BLaER1 treated with 17β-estradiol and CSF1 and Interleukin-3, amounts not matched to agents 10 nM and 100 nM (cell line): Measurements from ENCODE around the gene HDDC2.
A peak's percentile ranks its signal among the peaks of the same experiment; 100 is the strongest.

Experiments used
- H3K27ac ChIP-seq, 11 experiments: shearing (Covaris generic); formaldehyde crosslinking; 2 replicates each; pipeline ENCODE4 v1.8.1; 2022
- H3K27me3 ChIP-seq, 11 experiments: shearing (Covaris generic); formaldehyde crosslinking; 2 replicates each; pipeline ENCODE4 v1.8.1; 2022
- H3K36me3 ChIP-seq, 11 experiments: shearing (Covaris generic); formaldehyde crosslinking; 2 replicates each; pipeline ENCODE4 v1.8.1; 2022
- H3K4me1 ChIP-seq, 10 experiments: shearing (Covaris generic); formaldehyde crosslinking; 2 replicates each; pipeline ENCODE4 v1.8.1; 2022
- H3K4me2 ChIP-seq, 11 experiments: shearing (Covaris generic); formaldehyde crosslinking; 2 replicates each; pipeline ENCODE4 v1.8.1; 2022
- H3K4me3 ChIP-seq, 10 experiments: shearing (Covaris generic); formaldehyde crosslinking; 2 replicates each; pipeline ENCODE4 v1.8.1; 2022
- H3K9ac ChIP-seq, 11 experiments: shearing (Covaris generic); formaldehyde crosslinking; 2 replicates each; pipeline ENCODE4 v1.8.1; 2022
- H3K9me3 ChIP-seq, 11 experiments: shearing (Covaris generic); formaldehyde crosslinking; replicated peaks in 1 of 11; 2 replicates each; pipeline ENCODE4 v1.8.1; 2022
- H4K20me1 ChIP-seq, 11 experiments: shearing (Covaris generic); formaldehyde crosslinking; 2 replicates each; pipeline ENCODE4 v1.8.1; 2022
- Cebpa-rat ChIP-seq, 11 experiments: shearing (Covaris generic); IDR thresholded peaks; 2 replicates each; pipeline ENCODE4 v1.8.1; 2022

The HDDC2 gene

GRCh38 chr6:125337706-125338105 lies 35.9 kb upstream of the HDDC2 start:
- no peak for TF ChIP-seq Cebpa-rat (IDR thresholded peaks at IDR 0.05)
- Histone ChIP-seq H3K9ac (no peak overlapping the region), H4K20me1 (no peaks in the 10 kb centered on the region), H3K36me3 (no peaks in the 10 kb centered on the region), H3K4me1 (peaks cover 0 to 24% (median 16%) of the 10 kb centered on the region in 10 experiments; a peak in 13 of 20 replicates), H3K4me2 (no peak overlapping the region), H3K27me3 (no peaks in the 10 kb centered on the region), H3K27ac (no peak overlapping the region), H3K4me3 (no peak overlapping the region), H3K9me3 (peaks cover 10 to 33% (median 21%) of the 10 kb centered on the region in 11 experiments; a peak in 19 of 22 replicates)

GRCh38 chr6:125332664-125333063 lies 30.9 kb upstream of the HDDC2 start:
- no peak for TF ChIP-seq Cebpa-rat (IDR thresholded peaks at IDR 0.05)
- no peaks in the 10 kb centered on the region for H4K20me1 ChIP-seq
- peaks cover 0 to 14% (median 7%) of the 10 kb centered on the region in 10 experiments; a peak in 10 of 20 replicates for H3K4me1 ChIP-seq
- H3K9ac ChIP-seq = no peak overlapping the region
- H3K4me3 ChIP-seq = no peak overlapping the region
- H3K36me3 ChIP-seq = no peaks in the 10 kb centered on the region
- H3K9me3 ChIP-seq = peaks cover 7 to 20% (median 13%) of the 10 kb centered on the region in 11 experiments; a peak in 19 of 22 replicates
- H3K27me3 ChIP-seq = no peaks in the 10 kb centered on the region
- no peak overlapping the region for H3K27ac ChIP-seq
- no peak overlapping the region for H3K4me2 ChIP-seq

DNA sequence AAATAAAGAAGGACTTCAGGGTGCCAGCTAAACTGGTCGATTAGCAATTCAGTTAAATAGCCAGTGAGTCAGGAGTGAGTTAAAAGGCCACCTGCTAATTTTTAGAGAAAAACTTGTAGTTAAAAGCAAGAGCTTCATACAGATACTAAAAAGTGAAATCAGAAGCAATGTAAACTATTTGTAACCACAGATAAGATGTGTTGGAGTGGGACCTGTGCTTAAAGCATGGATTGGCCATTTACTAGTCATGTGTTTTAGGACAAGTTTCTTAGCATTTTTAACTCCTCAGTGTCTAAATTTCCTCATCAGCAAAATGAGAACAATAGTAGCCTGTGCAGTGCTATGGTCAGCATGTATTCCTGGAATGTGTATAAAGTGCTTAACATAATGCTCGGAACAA lies 23.8 kb upstream of the HDDC2 start:
- no peak overlapping the region for H3K9ac ChIP-seq
- no peaks in the 10 kb centered on the region for H3K9me3 ChIP-seq
- no peak for TF ChIP-seq Cebpa-rat (IDR thresholded peaks at IDR 0.05)
- H3K4me3 ChIP-seq = no peak overlapping the region
- no peak overlapping the region for H3K27ac ChIP-seq
- H3K27me3 ChIP-seq = no peaks in the 10 kb centered on the region
- no peaks in the 10 kb centered on the region for H3K36me3 ChIP-seq
- no peaks in the 10 kb centered on the region for H3K4me1 ChIP-seq
- no peaks in the 10 kb centered on the region for H4K20me1 ChIP-seq
- no peak overlapping the region for H3K4me2 ChIP-seq

DNA sequence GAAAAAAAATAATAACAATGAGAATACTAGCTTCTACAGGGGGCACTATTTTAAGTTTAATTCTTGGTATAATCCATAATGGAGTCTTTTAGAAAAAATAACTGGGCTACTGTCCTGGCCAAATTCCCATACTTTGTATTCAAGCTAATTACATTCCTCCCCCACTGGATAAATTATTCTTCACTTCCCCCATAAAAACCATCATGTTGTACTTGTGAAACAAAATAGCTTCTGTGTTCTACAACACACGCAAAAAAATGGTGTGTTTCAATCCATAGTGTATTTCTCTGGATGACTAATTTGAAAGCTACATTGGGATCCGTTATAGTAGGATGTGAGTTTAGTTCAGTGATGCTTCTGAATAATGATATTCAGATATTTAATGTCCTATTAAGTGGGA lies 21.6 kb upstream of the HDDC2 start:
- no peak for TF ChIP-seq Cebpa-rat (IDR thresholded peaks at IDR 0.05)
- Histone ChIP-seq H3K9ac (no peak overlapping the region), H3K9me3 (no peaks in the 10 kb centered on the region), H3K4me3 (no peak overlapping the region), H3K27ac (no peak overlapping the region), H3K27me3 (no peaks in the 10 kb centered on the region), H4K20me1 (no peaks in the 10 kb centered on the region), H3K4me2 (no peak overlapping the region), H3K36me3 (no peaks in the 10 kb centered on the region), H3K4me1 (no peaks in the 10 kb centered on the region)

- no peaks in the 10 kb centered on the region; a peak in 1 of 22 replicates for H3K9me3 ChIP-seq
- H3K4me2 ChIP-seq = no peak overlapping the region; a peak in 1 of 22 replicates
- no peak overlapping the region for H3K4me3 ChIP-seq
- H3K4me1 ChIP-seq = peaks cover 0 to 9% (median 2%) of the 10 kb centered on the region in 10 experiments; a peak in 6 of 20 replicates
- H3K27ac ChIP-seq = no peak overlapping the region
- no peak overlapping the region for H3K9ac ChIP-seq
- no peaks in the 10 kb centered on the region for H3K27me3 ChIP-seq
- no peaks in the 10 kb centered on the region for H4K20me1 ChIP-seq
- no peaks in the 10 kb centered on the region for H3K36me3 ChIP-seq
- no peak for TF ChIP-seq Cebpa-rat (IDR thresholded peaks at IDR 0.05)
Measured at GRCh38 chr6:125316621-125317020, 14.9 kb upstream of the HDDC2 start.

- Histone ChIP-seq H3K9ac (no peak overlapping the region), H3K9me3 (no peaks in the 10 kb centered on the region; a peak in 1 of 22 replicates), H3K27me3 (no peaks in the 10 kb centered on the region), H3K27ac (no peak overlapping the region), H3K4me1 (peaks cover 0 to 9% (median 2%) of the 10 kb centered on the region in 10 experiments; a peak in 6 of 20 replicates), H4K20me1 (no peaks in the 10 kb centered on the region), H3K4me2 (no peak overlapping the region), H3K4me3 (no peak overlapping the region), H3K36me3 (no peaks in the 10 kb centered on the region)
- no peak for TF ChIP-seq Cebpa-rat (IDR thresholded peaks at IDR 0.05)
Measured at GRCh38 chr6:125315548-125315947, 13.8 kb upstream of the HDDC2 start.

GRCh38 chr6:125314009-125314581 lies 12.3 kb upstream of the HDDC2 start:
- H3K4me2 ChIP-seq = peak overlapping the region in 2 of 11 experiments; percentile 14 to 17; a peak in 2 of 22 replicates
- H3K9ac ChIP-seq = no peak overlapping the region
- no peak for TF ChIP-seq Cebpa-rat (IDR thresholded peaks at IDR 0.05)

GRCh38 chr6:125312950-125313349 lies 11.2 kb upstream of the HDDC2 start:
- H3K27ac ChIP-seq = no peak overlapping the region
- H3K4me1 ChIP-seq = peaks cover 0 to 9% (median 2%) of the 10 kb centered on the region in 10 experiments; a peak in 6 of 20 replicates
- H3K27me3 ChIP-seq = no peaks in the 10 kb centered on the region
- no peak overlapping the region for H3K4me3 ChIP-seq
- no peaks in the 10 kb centered on the region for H3K36me3 ChIP-seq
- no peaks in the 10 kb centered on the region; a peak in 1 of 22 replicates for H3K9me3 ChIP-seq
- no peak overlapping the region for H3K9ac ChIP-seq
- H4K20me1 ChIP-seq = no peaks in the 10 kb centered on the region
- no peak overlapping the region for H3K4me2 ChIP-seq
- no peak for TF ChIP-seq Cebpa-rat (IDR thresholded peaks at IDR 0.05)

More at GRCh38 chr6:125314009-125314581, 12.3 kb upstream of the HDDC2 start:
- H3K4me1 ChIP-seq = peaks cover 0 to 9% (median 2%) of the 10 kb centered on the region in 10 experiments; a peak in 6 of 20 replicates
- no peak overlapping the region for H3K4me3 ChIP-seq
- H3K27me3 ChIP-seq = no peaks in the 10 kb centered on the region
- H3K36me3 ChIP-seq = no peaks in the 10 kb centered on the region
- no peaks in the 10 kb centered on the region; a peak in 1 of 22 replicates for H3K9me3 ChIP-seq
- no peaks in the 10 kb centered on the region for H4K20me1 ChIP-seq
- H3K27ac ChIP-seq = no peak overlapping the region

DNA sequence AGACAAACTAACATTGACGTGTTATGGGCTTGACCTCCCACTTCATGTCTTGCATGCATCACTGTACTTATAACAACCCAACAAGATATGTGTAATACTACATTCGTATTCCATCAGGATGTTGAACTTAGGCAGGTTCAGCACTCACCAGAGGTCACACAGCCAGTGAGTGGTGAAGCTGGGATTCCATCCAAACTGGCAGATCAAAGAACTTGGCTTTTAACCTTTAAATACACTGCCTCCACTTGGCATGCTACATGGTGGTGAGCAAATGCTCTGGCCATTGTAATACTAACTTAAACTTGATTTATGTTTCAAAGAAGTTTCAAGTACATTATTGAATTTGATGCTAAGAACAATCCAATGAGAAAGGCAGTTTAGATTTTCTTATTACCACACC lies 10.7 kb upstream of the HDDC2 start:
- H3K36me3 ChIP-seq = no peaks in the 10 kb centered on the region
- no peaks in the 10 kb centered on the region for H3K27me3 ChIP-seq
- H3K4me1 ChIP-seq = peaks cover 0 to 9% (median 2%) of the 10 kb centered on the region in 10 experiments; a peak in 6 of 20 replicates
- no peaks in the 10 kb centered on the region for H4K20me1 ChIP-seq
- H3K4me3 ChIP-seq = no peak overlapping the region
- H3K9me3 ChIP-seq = no peaks in the 10 kb centered on the region
- H3K4me2 ChIP-seq = no peak overlapping the region
- TF ChIP-seq Cebpa-rat (IDR thresholded peaks at IDR 0.05) = no peak
- no peak overlapping the region for H3K9ac ChIP-seq
- H3K27ac ChIP-seq = no peak overlapping the region
